ENCODE data around the gene TPH2.

Gene TPH2

GRCh38 chr12:72030277-72030676 is 91.6 kb downstream of the TPH2 start:
- no peak for TF ChIP-seq FOXP2 (optimal IDR thresholded peaks at IDR 0.05; ENCODE audit: borderline replicate concordance, extremely low read depth, extremely low read length, insufficient read depth)
- no peak for TF ChIP-seq SIN3A (IDR thresholded peaks at IDR 0.05; ENCODE audit: borderline replicate concordance, insufficient read depth, low read length)
- no peak for TF ChIP-seq TAF1 (IDR thresholded peaks at IDR 0.05; ENCODE audit: borderline replicate concordance, insufficient read depth, low read length)
- TF ChIP-seq POLR2AphosphoS5 (IDR thresholded peaks at IDR 0.05; ENCODE audit: low read depth, low read length), result no peak
- TF ChIP-seq REST (IDR thresholded peaks at IDR 0.05; ENCODE audit: insufficient read depth in 1 of 2, low read depth in 2 of 2, low read length in 2 of 2), result no peak

GRCh38 chr12:72031066-72031465 is 92.4 kb downstream of the TPH2 start:
- TF ChIP-seq FOXP2 (optimal IDR thresholded peaks at IDR 0.05; ENCODE audit: borderline replicate concordance, extremely low read depth, extremely low read length, insufficient read depth), result no peak
- TF ChIP-seq POLR2AphosphoS5 (IDR thresholded peaks at IDR 0.05; ENCODE audit: low read depth, low read length), result no peak
- no peak for TF ChIP-seq SIN3A (IDR thresholded peaks at IDR 0.05; ENCODE audit: borderline replicate concordance, insufficient read depth, low read length)
- no peak for TF ChIP-seq REST (IDR thresholded peaks at IDR 0.05; ENCODE audit: insufficient read depth in 1 of 2, low read depth in 2 of 2, low read length in 2 of 2)
- no peak for TF ChIP-seq TAF1 (IDR thresholded peaks at IDR 0.05; ENCODE audit: borderline replicate concordance, insufficient read depth, low read length)

- TF ChIP-seq POLR2AphosphoS5 (IDR thresholded peaks at IDR 0.05; ENCODE audit: low read depth, low read length) (no peak), REST (IDR thresholded peaks at IDR 0.05; ENCODE audit: insufficient read depth in 1 of 2, low read depth in 2 of 2, low read length in 2 of 2) (no peak), TAF1 (IDR thresholded peaks at IDR 0.05; ENCODE audit: borderline replicate concordance, insufficient read depth, low read length) (no peak), SIN3A (IDR thresholded peaks at IDR 0.05; ENCODE audit: borderline replicate concordance, insufficient read depth, low read length) (no peak), FOXP2 (optimal IDR thresholded peaks at IDR 0.05; ENCODE audit: borderline replicate concordance, extremely low read depth, extremely low read length, insufficient read depth) (no peak)
Observed at GRCh38 chr12:72033991-72034390, 95.3 kb downstream of the TPH2 start.

- no peak for TF ChIP-seq REST (IDR thresholded peaks at IDR 0.05; ENCODE audit: insufficient read depth in 1 of 2, low read depth in 2 of 2, low read length in 2 of 2)
- TF ChIP-seq POLR2AphosphoS5 (IDR thresholded peaks at IDR 0.05; ENCODE audit: low read depth, low read length), result no peak
- no peak for TF ChIP-seq SIN3A (IDR thresholded peaks at IDR 0.05; ENCODE audit: borderline replicate concordance, insufficient read depth, low read length)
- TF ChIP-seq FOXP2 (optimal IDR thresholded peaks at IDR 0.05; ENCODE audit: borderline replicate concordance, extremely low read depth, extremely low read length, insufficient read depth), result no peak
- TF ChIP-seq TAF1 (IDR thresholded peaks at IDR 0.05; ENCODE audit: borderline replicate concordance, insufficient read depth, low read length), result no peak
Observed at GRCh38 chr12:72035625-72036024, 97.0 kb downstream of the TPH2 start.

GRCh38 chr12:72036393-72036792 is 97.7 kb downstream of the TPH2 start:
- TF ChIP-seq FOXP2 (optimal IDR thresholded peaks at IDR 0.05; ENCODE audit: borderline replicate concordance, extremely low read depth, extremely low read length, insufficient read depth) (no peak), REST (IDR thresholded peaks at IDR 0.05; ENCODE audit: insufficient read depth in 1 of 2, low read depth in 2 of 2, low read length in 2 of 2) (no peak), POLR2AphosphoS5 (IDR thresholded peaks at IDR 0.05; ENCODE audit: low read depth, low read length) (no peak), TAF1 (IDR thresholded peaks at IDR 0.05; ENCODE audit: borderline replicate concordance, insufficient read depth, low read length) (no peak), SIN3A (IDR thresholded peaks at IDR 0.05; ENCODE audit: borderline replicate concordance, insufficient read depth, low read length) (no peak)

Data from PFSK-1 (cell line).